Measurements from ENCODE around the gene RFX7. TPM values are rescaled to one million over a fixed set of nuclear protein-coding genes. Genes with fewer than 3 reads are reported as not detected.

Gene RFX7
- total RNA-seq, 1 experiment from 2014 or later = 43.4 TPM

- Histone ChIP-seq H3T11ph (ENCODE audit: low read length) (no peak overlapping the region), H2BK12ac (ENCODE audit: insufficient read length, low read depth, low read length) (no peak overlapping the region), H3K79me1 (ENCODE audit: insufficient read depth, low read depth, low read length, poor library complexity, severe bottlenecking) (no peaks in the 10 kb centered on the region), H3K9me3 (ENCODE audit: control insufficient read depth, low read depth, low read length) (no peaks in the 10 kb centered on the region), H3K14ac (ENCODE audit: insufficient read depth, low read length) (no peak overlapping the region), H2AFZ (ENCODE audit: low read length) (no peak overlapping the region), H3K23ac (ENCODE audit: insufficient read length, low read depth, low read length) (no peak overlapping the region), H3K27me3 (ENCODE audit: insufficient read depth, low read length) (no peaks in the 10 kb centered on the region), H3K9ac (ENCODE audit: extremely low read depth, insufficient read length, low read length) (no peak overlapping the region), H3K4me1 (ENCODE audit: insufficient read depth, low read length) (no peaks in the 10 kb centered on the region), H3K27ac (ENCODE audit: insufficient read length, low read depth, low read length) (no peak overlapping the region), H2BK15ac (ENCODE audit: low read depth, low read length) (no peak overlapping the region), H3K4ac (ENCODE audit: low read depth, low read length) (no peak overlapping the region), H3K79me2 (ENCODE audit: insufficient read depth, low read length) (no peaks in the 10 kb centered on the region), H3K4me2 (ENCODE audit: insufficient read depth, insufficient read length, low read length) (no peak overlapping the region), H4K91ac (ENCODE audit: insufficient read length, low read depth, low read length) (no peak overlapping the region), H4K5ac (ENCODE audit: insufficient read length, low read depth, low read length) (no peak overlapping the region), H3K56ac (ENCODE audit: insufficient read length, low read depth, low read length) (no peak overlapping the region), H3K23me2 (ENCODE audit: insufficient read length, low read depth, low read length, poor library complexity, severe bottlenecking) (no peaks in the 10 kb centered on the region), H2BK5ac (ENCODE audit: insufficient read length, low read length) (no peak overlapping the region), H4K8ac (replicated peaks; ENCODE audit: insufficient read length, low read depth, low read length) (no peak overlapping the region), H2AK5ac (ENCODE audit: insufficient read length, low read length) (no peak overlapping the region), H4K20me1 (ENCODE audit: control insufficient read depth, insufficient read depth, insufficient read length) (no peaks in the 10 kb centered on the region), H3K18ac (ENCODE audit: insufficient read length, low read depth, low read length) (no peak overlapping the region), H2BK20ac (ENCODE audit: low read depth, low read length, poor library complexity, severe bottlenecking) (no peak overlapping the region), H2BK120ac (ENCODE audit: low read depth, low read length, poor library complexity, severe bottlenecking) (no peak overlapping the region)
- DNase-seq = no peak
- TF ChIP-seq CTCF (conservative IDR thresholded peaks at IDR 0.05) = no peak
- H3K4me3 Mint-ChIP-seq = no peak overlapping the region
- H3K27ac Mint-ChIP-seq = no peak overlapping the region
- no CpG with 5 or more reads among the region's 7 CpGs for WGBS (ENCODE audit: extremely low coverage, insufficient read length, low lambda C conversion rate)
- H3K4me1 Mint-ChIP-seq = no peaks in the 10 kb centered on the region
- H3K36me3 Mint-ChIP-seq (ENCODE audit: insufficient read depth in 1 of 3, low read depth in 3 of 3) = no peaks in the 10 kb centered on the region
- H3K9me3 Mint-ChIP-seq = no peaks in the 10 kb centered on the region
- H3K27me3 Mint-ChIP-seq (ENCODE audit: low read depth) = no peaks in the 10 kb centered on the region
Measured at GRCh38 chr15:56056626-56057025, 187.1 kb downstream of the RFX7 start.

Data from H9 (cell line).